Stimulated activated CD8-positive, alpha-beta memory T cell treated with anti-CD3 and anti-CD28 coated beads, Interleukin-2, amount 100 ng/mL, for 1 hour (primary cell): ENCODE results near the gene HMCN1.

Source experiments
- DNase-seq, 2 donors: peaks; one replicate each; pipeline ENCODE4 v3.0.0-alpha.2; 2020; ENCODE audit warnings: low read depth in 2 of 2

HMCN1 gene

DNA sequence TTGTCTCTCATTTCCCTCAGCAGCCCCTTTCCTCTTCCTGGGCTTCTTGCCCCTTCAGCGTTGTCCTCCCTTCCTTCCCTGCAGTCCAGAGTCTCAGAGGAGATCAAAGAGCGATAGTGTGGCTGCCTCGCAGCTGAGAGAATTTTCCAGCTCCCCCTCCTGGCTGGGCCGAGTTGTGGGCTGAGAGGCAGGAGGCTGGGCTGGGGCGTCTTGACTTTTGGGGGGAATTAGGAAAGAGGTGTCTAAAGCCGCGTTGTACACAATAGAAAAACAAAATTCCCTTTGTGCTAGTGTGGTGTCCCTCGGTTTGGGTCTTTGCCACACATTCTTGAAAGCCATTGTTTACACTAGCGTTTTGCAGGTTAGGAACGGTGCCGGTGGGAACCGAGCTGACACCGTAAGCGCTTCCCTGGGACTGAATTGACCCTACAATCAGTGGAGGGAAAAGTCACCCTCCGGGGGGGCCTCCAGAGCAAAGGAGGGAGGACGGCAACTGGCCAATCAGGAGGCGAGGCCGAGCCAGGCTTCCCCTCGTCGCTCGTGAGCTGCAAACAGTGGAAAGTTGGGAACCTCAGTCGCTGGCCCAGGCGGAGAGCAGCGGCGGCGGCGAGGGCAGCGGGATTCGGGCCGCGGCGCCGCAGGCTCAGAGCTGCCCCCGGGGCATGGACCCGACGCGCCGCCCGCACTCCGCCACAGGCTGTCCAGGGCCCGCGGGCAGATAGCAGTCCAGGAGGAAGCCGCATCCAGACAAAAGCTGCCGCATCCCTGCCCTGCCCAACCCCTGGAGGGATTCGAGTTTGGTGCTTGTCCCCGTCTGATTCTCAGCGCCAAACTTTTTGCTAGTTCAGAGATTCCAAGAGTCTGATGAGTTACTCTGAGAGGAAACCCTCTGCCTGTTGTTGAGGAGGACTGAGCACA, at the start of gene HMCN1:
Gene HMCN1, plus strand, starts transcription at position 574 of the 918 bp plus-strand sequence. CDS start 389 bp downstream, outside the sequence.
- DNase-seq: no peak

- no peak for DNase-seq
Measured at GRCh38 chr1:185686821-185687778, 47.1 kb upstream of the HMCN1 start.

GRCh38 chr1:185690527-185690926, 43.7 kb upstream of the HMCN1 start:
- no peak for DNase-seq

DNA sequence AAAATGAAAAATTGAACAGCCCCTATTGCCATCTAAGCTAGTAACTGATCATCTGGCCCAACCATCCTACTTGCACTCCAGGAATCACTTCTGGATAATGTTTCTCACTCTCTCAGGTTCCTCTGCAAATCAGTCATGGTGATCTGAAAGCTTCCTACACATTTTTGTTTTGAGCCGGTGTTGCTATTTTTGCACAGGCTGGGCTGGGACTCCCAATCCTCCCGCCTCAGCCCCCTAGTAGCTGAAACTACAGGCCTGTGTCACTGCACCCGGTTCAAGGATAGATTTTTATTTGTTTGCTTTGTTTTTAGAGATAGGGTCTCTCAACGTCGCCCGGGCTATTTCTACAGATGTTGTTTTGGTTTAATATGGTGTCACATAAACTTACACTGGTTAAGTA, 40.5 kb upstream of the HMCN1 start:
- DNase-seq: no peak

GRCh38 chr1:185694081-185694480, 40.1 kb upstream of the HMCN1 start:
- no peak for DNase-seq

- DNase-seq: no peak
Measured at GRCh38 chr1:185695299-185695698, 38.9 kb upstream of the HMCN1 start.

- DNase-seq: no peak
Measured at GRCh38 chr1:185696422-185697150, 37.6 kb upstream of the HMCN1 start.

DNA sequence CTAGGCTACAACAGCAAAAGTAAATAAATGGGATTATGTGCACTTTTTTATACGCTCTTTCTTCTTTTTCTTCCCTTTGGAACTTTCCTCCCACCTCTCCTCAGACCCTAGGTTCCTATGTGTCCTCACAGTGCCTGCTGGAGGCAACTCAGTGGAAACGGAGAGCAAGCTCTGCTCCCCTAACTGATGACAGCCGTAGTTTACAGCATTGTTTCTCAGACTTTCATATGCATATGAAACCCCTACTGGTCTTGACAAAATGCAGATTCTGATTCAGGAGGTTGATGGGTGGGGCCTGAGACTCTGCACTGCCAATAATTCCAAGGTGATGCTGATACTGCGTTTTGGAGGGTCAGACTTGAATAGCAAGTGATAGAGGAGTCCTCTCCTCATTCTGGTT, 34.3 kb upstream of the HMCN1 start:
- no peak for DNase-seq

GRCh38 chr1:185701650-185702049, 32.5 kb upstream of the HMCN1 start:
- no peak for DNase-seq

DNA sequence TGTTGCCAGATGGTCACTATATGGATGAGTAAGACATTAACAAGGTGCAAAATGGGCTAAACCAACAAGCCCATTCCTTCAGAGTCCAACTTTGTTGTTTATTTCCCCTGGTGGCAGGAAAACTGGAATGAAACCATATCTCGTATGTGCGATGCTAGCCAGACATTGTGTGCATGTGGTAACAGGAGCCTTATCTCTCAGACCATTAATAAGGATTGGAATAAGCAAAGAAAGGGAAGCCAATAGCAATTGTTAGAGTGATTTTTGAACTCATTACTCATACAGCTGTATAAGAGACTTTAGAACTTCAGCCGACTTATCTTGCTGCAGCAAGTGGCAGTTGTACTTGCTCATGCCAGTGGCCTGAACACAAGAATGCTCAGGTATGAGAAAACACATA, 30.0 kb upstream of the HMCN1 start:
- no peak for DNase-seq

DNA sequence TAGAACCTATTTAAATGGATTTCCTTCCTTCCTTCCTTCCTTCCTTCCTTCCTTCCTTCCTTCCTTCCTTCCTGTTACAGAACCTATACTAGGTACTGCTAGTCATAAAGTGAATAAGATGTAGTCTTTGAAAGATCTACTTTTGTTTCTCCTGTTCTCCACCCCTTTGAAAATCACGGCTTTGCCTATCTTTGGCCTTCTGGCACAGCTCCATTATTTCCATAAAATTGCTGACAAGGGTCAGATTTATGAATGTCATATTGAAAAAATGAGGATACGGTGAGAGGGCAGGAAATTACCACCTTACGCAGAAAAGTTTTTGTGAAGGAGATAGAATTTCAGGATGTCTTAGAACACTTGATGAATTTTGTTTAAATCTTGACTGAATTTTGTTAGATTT, 18.1 kb upstream of the HMCN1 start:
- no peak for DNase-seq

DNA sequence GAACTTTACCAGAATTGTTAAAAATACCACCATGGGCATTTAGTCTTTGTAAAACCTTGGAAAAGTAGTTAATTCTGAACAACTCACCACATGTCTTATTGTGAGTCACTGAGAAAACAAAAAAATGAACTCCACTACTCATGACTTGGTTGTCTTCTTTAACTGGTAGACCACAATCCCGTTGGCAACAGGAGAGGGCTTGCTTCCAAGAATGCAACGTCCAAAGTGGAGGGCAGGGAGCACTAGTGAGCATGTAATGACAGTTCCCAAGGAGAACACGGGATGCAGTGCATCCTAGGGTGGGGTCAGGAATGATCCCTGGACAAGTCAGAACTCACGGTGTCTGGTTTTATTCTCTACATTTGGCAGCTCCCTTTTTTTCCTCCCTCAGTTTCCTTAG, 15.2 kb upstream of the HMCN1 start:
- no peak for DNase-seq

- DNase-seq: no peak
Measured at GRCh38 chr1:185720633-185721272, 13.4 kb upstream of the HMCN1 start.

- DNase-seq: no peak
Measured at GRCh38 chr1:185721553-185721952, 12.6 kb upstream of the HMCN1 start.

- DNase-seq: no peak
Measured at GRCh38 chr1:185722098-185722497, 12.1 kb upstream of the HMCN1 start.

DNA sequence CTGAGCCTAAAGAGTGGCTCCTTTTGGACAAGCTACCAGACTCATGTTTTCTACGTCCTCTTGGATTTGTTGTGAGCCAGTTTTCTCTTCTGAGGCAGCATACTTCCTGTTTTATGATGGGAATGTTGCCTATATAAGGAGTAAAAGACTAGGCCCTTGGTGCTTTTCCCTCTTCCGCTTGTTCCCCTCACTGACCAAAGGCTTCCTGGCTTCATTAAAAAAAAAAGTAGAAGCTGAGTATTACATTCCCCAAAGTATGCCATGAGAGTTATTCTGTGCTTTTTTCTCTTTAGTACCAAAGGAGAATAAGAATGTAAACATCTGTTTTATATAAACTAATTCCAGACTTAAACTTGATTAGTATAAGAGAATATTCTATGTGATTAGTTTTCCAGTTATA, 6.5 kb upstream of the HMCN1 start:
- DNase-seq: no peak

GRCh38 chr1:185731446-185731845, 2.7 kb upstream of the HMCN1 start:
- DNase-seq: no peak

DNA sequence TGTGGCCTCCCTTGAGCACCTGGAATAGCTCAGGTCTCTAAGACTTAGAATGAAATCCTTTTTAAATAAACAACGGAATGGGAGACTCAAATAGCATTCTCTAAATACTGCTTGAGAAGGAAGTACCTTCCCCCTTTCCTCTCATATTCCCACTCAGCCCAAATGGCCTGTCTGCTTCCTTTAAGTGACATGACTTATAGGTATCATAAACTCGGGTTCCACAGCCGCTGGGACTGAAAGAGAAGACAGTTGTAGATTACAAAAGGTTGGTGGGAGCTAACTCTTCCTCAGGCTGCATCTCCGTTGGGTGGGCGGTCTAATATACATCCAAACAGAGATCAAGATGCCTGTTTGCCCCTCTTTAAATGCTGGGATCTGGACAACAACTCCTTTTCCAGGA, 1.2 kb upstream of the HMCN1 start:
- DNase-seq: no peak

- no peak for DNase-seq
Measured at GRCh38 chr1:185734929-185735700, 924 bp downstream of the HMCN1 start.

GRCh38 chr1:185735701-185736064, 1.5 kb downstream of the HMCN1 start:
- DNase-seq: no peak

DNA sequence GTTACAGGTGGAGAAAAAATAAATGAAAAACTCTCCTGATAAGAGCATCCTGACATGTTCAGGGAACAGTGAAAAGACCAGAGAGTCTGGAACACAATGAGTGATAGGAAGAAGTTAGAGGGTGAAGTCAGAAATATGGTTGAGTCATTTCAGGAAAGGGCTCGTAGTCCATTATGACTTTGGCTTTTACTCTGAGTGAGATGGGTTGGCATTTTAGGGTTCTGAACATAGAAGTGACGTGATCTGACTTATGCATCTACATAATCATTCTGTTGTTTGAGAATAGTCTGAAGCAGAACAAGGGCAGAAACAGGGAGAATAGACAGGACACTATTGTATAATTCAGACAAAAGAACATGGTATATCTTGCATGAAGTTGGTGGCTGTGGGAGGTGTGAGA, 5.8 kb downstream of the HMCN1 start:
- no peak for DNase-seq
